ENCODE results near the gene GDPD1.
"Not testable (repeated sequence)": the region's sequence is repeated elsewhere in the genome, so short reads cannot be mapped to it uniquely, and the experiment has no call there.

The GDPD1 gene

GRCh38 chr17:59311051-59311468, 90.7 kb downstream of the GDPD1 start:
- DNase-seq (ENCODE audit: low read depth, low spot score): no peak
- no peak overlapping the region for H3K27ac ChIP-seq

- DNase-seq (ENCODE audit: low read depth, low spot score); H3K27ac ChIP-seq: not testable (repeated sequence)
Observed at GRCh38 chr17:59311521-59311920, 91.2 kb downstream of the GDPD1 start.

- no peak overlapping the region for H3K27ac ChIP-seq
- DNase-seq (ENCODE audit: low read depth, low spot score): no peak
Observed at GRCh38 chr17:59315866-59316265, 95.6 kb downstream of the GDPD1 start.
